IMR-90 (cell line): Measurements from ENCODE around the gene ACAP1.
"Not testable (repeated sequence)": the region's sequence is repeated elsewhere in the genome, so short reads cannot be mapped to it uniquely, and the experiment has no call there.

Experiments
- CEBPB ChIP-seq: IDR thresholded peaks from 2 replicates; pipeline ENCODE4 v1.6.1; 2012; ENCODE audit warnings: low read depth, low read length, improper control_type of control experiment
- CTCF ChIP-seq: conservative IDR thresholded peaks from 2 replicates; pipeline ENCODE4 v1.5.1; 2012; ENCODE audit warnings: mild to moderate bottlenecking, low read depth, low read length, improper control_type of control experiment
- FOS ChIP-seq: fragments of 150-350 bp; IDR thresholded peaks from 2 replicates; pipeline ENCODE4 v1.6.1; 2016; ENCODE audit warnings: low read depth, low read length
- NFE2L2 ChIP-seq: fragments of 150-350 bp; IDR thresholded peaks from 2 replicates; pipeline ENCODE4 v1.6.1; 2016; ENCODE audit warnings: low read depth, mild to moderate bottlenecking, low read length
- POLR2A ChIP-seq: IDR thresholded peaks from 2 replicates; pipeline ENCODE4 v1.6.1; 2012; ENCODE audit warnings: mild to moderate bottlenecking, low read depth, low read length

GRCh38 chr17:7368599-7368994, 32.3 kb downstream of the ACAP1 start:
- TF ChIP-seq CEBPB, POLR2A, NFE2L2, FOS, CTCF: not testable (repeated sequence)
